ENCODE measurements around the gene ADGRD1.

The ADGRD1 gene

DNA sequence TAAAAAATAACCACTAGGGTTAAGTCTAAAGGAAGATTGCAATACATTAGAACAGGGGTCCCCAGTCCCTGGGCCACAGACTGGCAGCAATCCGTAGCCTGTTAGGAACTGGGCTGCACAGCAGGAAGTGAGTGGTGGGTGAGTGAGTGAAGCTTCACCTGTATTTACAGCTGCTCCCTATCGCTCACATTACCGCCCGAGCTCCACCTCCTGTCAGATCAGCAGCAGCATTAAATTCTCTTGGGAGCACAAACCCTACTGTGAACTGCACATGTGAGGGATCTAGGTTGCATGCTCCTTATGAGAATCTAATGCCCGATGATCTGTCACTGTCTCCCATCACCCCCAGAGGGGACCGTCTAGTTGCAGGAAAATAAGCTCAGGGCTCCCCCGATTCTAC lies 15.5 kb downstream of the ADGRD1 start:
- no peaks in the 10 kb centered on the region for H3K4me1 ChIP-seq (ENCODE audit: control insufficient read depth, insufficient read depth, low read length)
- no peak overlapping the region for H3K9ac ChIP-seq (ENCODE audit: low read depth, low read length)
- no peaks in the 10 kb centered on the region for H3K9me3 ChIP-seq (ENCODE audit: control insufficient read depth, insufficient read depth, low read length)

DNA sequence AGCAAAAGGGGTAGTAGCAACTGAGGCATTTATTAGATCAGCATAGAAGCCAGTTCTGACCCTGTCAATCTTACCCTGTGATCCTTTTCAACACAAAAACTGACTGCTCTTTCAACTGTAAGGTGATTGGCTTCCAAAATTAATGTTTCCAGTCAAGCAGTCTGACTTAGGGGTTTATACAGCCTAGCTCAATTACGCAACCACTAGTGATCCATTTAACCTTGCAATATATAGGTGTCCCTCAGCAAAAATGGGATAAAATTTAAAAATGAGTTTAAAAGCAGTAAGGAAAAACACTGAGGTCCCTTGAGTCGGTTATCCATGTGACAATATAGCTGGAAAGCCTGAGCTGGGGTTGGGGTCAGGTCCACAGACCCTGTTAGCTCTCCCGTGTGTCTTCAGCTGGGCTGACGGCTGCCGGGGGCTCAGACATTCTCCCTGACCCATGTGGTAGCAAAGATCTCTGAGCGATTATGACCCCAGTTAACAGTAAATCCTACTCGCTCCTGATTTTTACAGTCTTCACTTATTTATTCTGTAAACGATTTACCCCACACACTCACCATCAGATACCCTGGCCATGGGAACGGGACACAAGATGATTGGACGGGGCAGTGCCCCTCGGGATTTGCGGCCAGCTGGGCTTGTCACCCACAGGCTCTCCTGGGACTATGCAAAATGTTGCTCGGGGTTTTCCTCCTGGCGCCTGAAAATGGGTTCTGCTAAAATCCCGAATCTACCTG lies 16.6 kb downstream of the ADGRD1 start:
- no peaks in the 10 kb centered on the region for H3K4me1 ChIP-seq (ENCODE audit: control insufficient read depth, insufficient read depth, low read length)
- no peaks in the 10 kb centered on the region for H3K9me3 ChIP-seq (ENCODE audit: control insufficient read depth, insufficient read depth, low read length)
- no peak overlapping the region for H3K4me3 ChIP-seq (ENCODE audit: low read depth, low read length)
- H3K36me3 ChIP-seq (ENCODE audit: control insufficient read depth, insufficient read depth, low read length): no peaks in the 10 kb centered on the region
- H3K27me3 ChIP-seq (ENCODE audit: control insufficient read depth, insufficient read depth, low read length): no peaks in the 10 kb centered on the region
- no peak overlapping the region for H3K9ac ChIP-seq (ENCODE audit: low read depth, low read length)

More for the DNA sequence above, 15.5 kb downstream of the ADGRD1 start:
- no peak overlapping the region for H3K4me3 ChIP-seq (ENCODE audit: low read depth, low read length)
- H3K27me3 ChIP-seq (ENCODE audit: control insufficient read depth, insufficient read depth, low read length): no peaks in the 10 kb centered on the region
- H3K36me3 ChIP-seq (ENCODE audit: control insufficient read depth, insufficient read depth, low read length): no peaks in the 10 kb centered on the region

DNA sequence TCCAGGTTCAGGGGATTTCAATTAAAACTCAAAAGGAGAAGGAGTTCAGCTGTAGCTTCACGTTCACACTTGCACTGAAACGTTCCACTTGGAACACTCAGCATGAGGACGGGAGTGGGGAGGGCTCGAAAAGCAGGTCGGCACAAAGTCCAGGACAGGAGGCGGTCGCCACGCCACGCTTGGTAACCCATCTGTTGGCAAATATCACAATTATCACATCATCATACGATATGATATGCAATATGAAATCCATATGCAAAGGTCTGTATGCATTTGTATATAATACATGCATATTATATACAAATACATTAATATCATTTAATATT lies 17.2 kb downstream of the ADGRD1 start:
- Histone ChIP-seq H3K9ac (ENCODE audit: low read depth, low read length) (no peak overlapping the region), H3K4me1 (ENCODE audit: control insufficient read depth, insufficient read depth, low read length) (no peaks in the 10 kb centered on the region), H3K36me3 (ENCODE audit: control insufficient read depth, insufficient read depth, low read length) (no peaks in the 10 kb centered on the region), H3K9me3 (ENCODE audit: control insufficient read depth, insufficient read depth, low read length) (no peaks in the 10 kb centered on the region), H3K4me3 (ENCODE audit: low read depth, low read length) (no peak overlapping the region), H3K27me3 (ENCODE audit: control insufficient read depth, insufficient read depth, low read length) (no peaks in the 10 kb centered on the region)

DNA sequence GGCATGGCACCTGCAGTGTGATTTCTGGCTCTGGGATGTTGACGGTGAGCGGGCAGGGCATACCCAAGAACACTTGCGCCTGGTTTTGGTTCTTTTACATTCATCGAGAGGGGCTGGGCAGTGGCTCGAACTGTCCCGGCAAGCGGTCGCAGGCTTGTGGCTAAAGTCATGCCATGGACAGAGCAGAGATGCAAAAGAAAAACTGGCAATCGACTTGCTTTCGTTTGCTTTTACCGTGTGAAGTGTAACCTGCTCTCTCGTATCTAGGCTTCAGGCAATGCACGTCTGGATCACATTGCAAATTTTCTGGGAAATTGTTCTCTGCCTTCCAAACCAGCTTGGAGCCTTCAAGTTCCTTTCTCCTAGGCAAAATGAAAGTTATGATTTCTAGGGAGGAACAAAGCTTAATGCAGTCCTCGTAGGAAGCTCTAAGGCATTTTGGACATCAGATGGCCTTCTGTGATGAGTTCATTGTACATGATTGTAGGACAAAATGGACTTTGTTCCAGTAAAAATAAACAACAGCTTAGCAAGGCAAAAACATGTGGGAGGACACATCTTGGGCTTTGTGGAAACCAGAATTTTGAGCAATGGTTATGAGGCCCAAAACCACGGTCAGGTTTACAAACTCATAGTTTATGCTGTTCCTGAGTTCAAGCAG lies 18.3 kb downstream of the ADGRD1 start:
- Histone ChIP-seq H3K36me3 (ENCODE audit: control insufficient read depth, insufficient read depth, low read length) (no peaks in the 10 kb centered on the region), H3K9me3 (ENCODE audit: control insufficient read depth, insufficient read depth, low read length) (no peaks in the 10 kb centered on the region), H3K4me1 (ENCODE audit: control insufficient read depth, insufficient read depth, low read length) (no peaks in the 10 kb centered on the region), H3K9ac (ENCODE audit: low read depth, low read length) (no peak overlapping the region), H3K4me3 (ENCODE audit: low read depth, low read length) (no peak overlapping the region), H3K27me3 (ENCODE audit: control insufficient read depth, insufficient read depth, low read length) (no peaks in the 10 kb centered on the region)

DNA sequence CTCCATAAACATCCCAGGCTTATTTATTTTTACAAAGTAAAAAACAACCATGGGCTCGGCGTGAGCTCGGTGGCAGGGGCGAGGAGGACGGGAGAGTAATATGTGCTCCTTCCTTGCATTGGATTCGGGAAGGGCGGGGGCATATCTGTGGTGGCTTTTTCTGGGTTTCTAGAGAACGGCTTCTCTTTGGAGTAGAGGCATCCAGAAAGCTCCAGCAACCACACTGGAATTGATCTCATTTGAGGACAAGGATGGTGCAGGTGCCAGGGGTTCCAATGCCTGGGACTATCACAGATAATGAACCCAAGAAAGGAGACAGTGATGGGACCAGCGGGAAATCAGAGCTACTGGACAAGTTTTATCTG lies 18.9 kb downstream of the ADGRD1 start:
- Histone ChIP-seq H3K27me3 (ENCODE audit: control insufficient read depth, insufficient read depth, low read length) (no peaks in the 10 kb centered on the region), H3K4me3 (ENCODE audit: low read depth, low read length) (no peak overlapping the region), H3K9ac (ENCODE audit: low read depth, low read length) (no peak overlapping the region), H3K4me1 (ENCODE audit: control insufficient read depth, insufficient read depth, low read length) (no peaks in the 10 kb centered on the region), H3K9me3 (ENCODE audit: control insufficient read depth, insufficient read depth, low read length) (no peaks in the 10 kb centered on the region), H3K36me3 (ENCODE audit: control insufficient read depth, insufficient read depth, low read length) (no peaks in the 10 kb centered on the region)

DNA sequence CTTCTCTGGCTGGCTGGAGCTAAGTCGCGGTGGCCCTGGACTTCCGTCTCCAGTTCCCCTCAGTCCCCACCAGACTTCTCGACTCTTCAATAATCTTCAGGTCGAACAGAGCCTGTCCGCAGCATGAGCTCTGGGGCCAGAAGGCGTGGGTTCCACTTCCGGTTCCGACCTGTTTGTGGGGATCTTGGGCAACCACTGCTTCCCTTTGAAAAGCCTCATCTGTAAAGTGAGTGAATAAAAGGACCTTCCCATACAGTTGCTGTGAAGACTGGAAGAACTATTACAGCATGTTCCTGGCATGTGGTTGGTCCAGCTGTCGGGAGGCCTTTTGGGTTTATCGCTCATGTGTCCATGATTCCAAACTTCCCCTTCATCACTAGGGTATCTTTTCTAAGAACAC lies 19.4 kb downstream of the ADGRD1 start:
- Histone ChIP-seq H3K36me3 (ENCODE audit: control insufficient read depth, insufficient read depth, low read length) (no peaks in the 10 kb centered on the region), H3K9ac (ENCODE audit: low read depth, low read length) (no peak overlapping the region), H3K4me1 (ENCODE audit: control insufficient read depth, insufficient read depth, low read length) (no peaks in the 10 kb centered on the region), H3K4me3 (ENCODE audit: low read depth, low read length) (no peak overlapping the region), H3K27me3 (ENCODE audit: control insufficient read depth, insufficient read depth, low read length) (no peaks in the 10 kb centered on the region), H3K9me3 (ENCODE audit: control insufficient read depth, insufficient read depth, low read length) (no peaks in the 10 kb centered on the region)

DNA sequence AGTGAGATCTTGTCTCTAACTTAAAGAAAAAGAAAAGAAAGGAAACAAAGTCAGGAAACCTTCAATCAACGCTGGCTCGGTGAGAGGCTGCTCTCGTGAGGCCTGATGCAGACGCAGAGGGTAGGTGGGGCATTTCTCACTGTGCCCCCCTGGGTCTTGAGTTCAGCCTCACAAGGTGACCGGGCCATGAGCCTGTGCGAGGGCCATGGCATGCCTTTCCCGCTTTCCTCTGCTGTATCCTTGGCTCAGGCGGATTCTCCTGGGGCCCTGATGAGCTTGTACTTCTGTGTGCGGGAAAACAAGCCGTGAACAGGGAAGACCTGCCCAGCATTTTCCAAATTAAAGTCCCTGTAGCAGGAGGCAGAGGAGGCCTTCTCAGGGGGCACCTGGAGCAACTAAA lies 20.2 kb downstream of the ADGRD1 start:
- Histone ChIP-seq H3K36me3 (ENCODE audit: control insufficient read depth, insufficient read depth, low read length) (no peaks in the 10 kb centered on the region), H3K4me3 (ENCODE audit: low read depth, low read length) (no peak overlapping the region), H3K27me3 (ENCODE audit: control insufficient read depth, insufficient read depth, low read length) (no peaks in the 10 kb centered on the region), H3K9me3 (ENCODE audit: control insufficient read depth, insufficient read depth, low read length) (no peaks in the 10 kb centered on the region), H3K9ac (ENCODE audit: low read depth, low read length) (no peak overlapping the region), H3K4me1 (ENCODE audit: control insufficient read depth, insufficient read depth, low read length) (no peaks in the 10 kb centered on the region)

DNA sequence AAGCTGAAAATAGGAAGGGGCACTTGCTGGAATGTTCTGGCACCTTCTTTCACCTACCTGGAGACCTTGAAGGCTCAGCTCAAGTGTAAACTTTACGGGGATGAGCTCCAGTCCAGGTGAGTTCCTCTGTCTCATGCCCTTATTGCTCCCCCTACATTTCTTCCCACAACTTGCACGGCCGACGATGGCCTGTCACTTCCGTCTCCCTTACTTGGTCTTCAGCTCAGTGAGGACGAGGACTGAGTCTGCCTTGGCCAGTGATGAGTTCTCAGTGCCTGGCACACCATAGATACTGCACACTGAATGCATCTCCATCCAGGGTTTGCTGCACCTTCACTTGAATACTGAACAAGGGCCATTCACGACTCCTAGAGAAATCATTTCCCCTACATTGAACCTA lies 21.4 kb downstream of the ADGRD1 start:
- no peak overlapping the region for H3K9ac ChIP-seq (ENCODE audit: low read depth, low read length)
- H3K4me3 ChIP-seq (ENCODE audit: low read depth, low read length): no peak overlapping the region
- no peaks in the 10 kb centered on the region for H3K4me1 ChIP-seq (ENCODE audit: control insufficient read depth, insufficient read depth, low read length)
- H3K36me3 ChIP-seq (ENCODE audit: control insufficient read depth, insufficient read depth, low read length): no peaks in the 10 kb centered on the region
- H3K9me3 ChIP-seq (ENCODE audit: control insufficient read depth, insufficient read depth, low read length): no peaks in the 10 kb centered on the region
- H3K27me3 ChIP-seq (ENCODE audit: control insufficient read depth, insufficient read depth, low read length): no peaks in the 10 kb centered on the region

DNA sequence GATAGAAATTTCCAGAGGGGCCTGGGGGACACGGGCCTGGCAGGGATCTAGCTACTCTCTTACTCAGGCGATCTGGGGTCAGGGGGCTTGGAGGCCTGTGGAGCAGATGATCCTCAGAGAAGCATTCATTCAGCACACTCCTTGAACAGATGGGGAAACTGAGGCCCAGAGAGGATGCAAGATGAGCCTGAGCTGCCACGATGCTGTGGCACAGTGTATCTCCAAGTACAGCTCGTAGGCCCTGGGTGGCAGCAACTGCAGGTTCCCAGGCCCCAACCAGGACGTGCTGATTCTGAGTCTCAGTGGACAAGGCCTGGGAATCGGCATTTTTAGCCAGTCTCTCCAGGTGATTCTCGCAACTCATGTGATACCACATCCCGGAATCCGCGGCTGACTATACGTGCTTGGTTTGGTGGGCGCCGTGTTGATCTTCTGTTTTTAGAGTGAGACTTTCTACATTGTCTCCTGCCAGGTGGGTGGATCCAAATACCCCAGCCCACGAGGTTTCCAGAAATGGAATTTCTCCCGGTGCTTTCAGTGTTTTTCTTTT lies 22.5 kb downstream of the ADGRD1 start:
- Histone ChIP-seq H3K36me3 (ENCODE audit: control insufficient read depth, insufficient read depth, low read length) (no peaks in the 10 kb centered on the region), H3K27me3 (ENCODE audit: control insufficient read depth, insufficient read depth, low read length) (no peaks in the 10 kb centered on the region), H3K9me3 (ENCODE audit: control insufficient read depth, insufficient read depth, low read length) (no peaks in the 10 kb centered on the region), H3K4me1 (ENCODE audit: control insufficient read depth, insufficient read depth, low read length) (no peaks in the 10 kb centered on the region), H3K9ac (ENCODE audit: low read depth, low read length) (no peak overlapping the region), H3K4me3 (ENCODE audit: low read depth, low read length) (no peak overlapping the region)

DNA sequence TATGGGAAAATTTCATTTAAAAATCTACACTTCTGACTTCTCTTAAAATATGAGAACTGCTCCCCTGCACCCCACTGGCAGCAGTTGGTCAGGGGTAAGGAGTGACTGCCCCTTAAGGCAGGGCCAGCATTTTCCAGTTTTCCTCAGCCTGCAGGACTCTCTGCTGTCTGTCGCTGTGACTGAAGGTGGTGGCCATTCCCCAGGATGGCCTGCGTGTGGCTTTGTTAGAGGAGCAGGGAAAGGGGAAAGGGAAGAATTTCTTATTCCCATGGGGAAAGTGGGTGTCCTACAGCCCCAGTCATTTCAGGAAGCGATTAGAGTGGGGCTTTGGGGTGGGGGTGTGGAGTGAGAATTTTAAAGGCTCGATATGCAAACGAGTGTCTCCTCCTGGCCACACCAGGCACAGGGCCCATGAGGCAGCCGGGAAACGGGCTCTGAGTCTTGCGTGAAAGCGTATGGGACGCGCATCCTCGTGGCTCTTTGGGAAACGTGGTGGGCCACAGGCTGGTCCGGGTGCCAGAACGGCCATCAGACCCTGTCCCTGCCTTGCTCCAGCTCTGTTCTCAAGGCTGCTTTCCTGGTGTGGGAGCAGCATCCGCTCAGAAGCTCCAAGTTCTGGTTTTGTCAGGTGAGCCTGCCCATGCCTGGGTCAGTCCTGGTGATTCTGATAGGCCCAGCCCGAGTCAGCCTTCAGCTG lies 23.5 kb downstream of the ADGRD1 start:
- H3K4me3 ChIP-seq (ENCODE audit: low read depth, low read length): no peak overlapping the region
- no peaks in the 10 kb centered on the region for H3K27me3 ChIP-seq (ENCODE audit: control insufficient read depth, insufficient read depth, low read length)
- H3K4me1 ChIP-seq (ENCODE audit: control insufficient read depth, insufficient read depth, low read length): no peaks in the 10 kb centered on the region
- H3K9ac ChIP-seq (ENCODE audit: low read depth, low read length): no peak overlapping the region
- no peaks in the 10 kb centered on the region for H3K36me3 ChIP-seq (ENCODE audit: control insufficient read depth, insufficient read depth, low read length)
- H3K9me3 ChIP-seq (ENCODE audit: control insufficient read depth, insufficient read depth, low read length): no peaks in the 10 kb centered on the region

DNA sequence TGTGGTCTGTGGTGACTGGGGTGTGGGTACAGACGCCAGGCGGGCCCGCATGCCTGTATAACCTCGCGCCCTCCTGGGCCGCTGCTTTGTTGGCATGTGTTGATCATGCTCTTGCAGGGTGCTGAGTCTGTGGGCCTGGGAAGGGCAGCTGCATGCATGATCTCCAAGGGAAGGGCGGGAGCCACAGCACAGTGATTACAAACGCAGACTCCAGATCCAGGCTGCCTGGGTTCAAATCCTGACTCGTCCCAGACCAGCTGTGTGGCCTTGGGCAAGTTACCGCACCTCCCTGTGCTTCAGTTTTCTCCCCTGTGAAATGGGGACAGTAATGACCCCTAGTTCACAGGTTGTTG lies 24.0 kb downstream of the ADGRD1 start:
- no peaks in the 10 kb centered on the region for H3K4me1 ChIP-seq (ENCODE audit: control insufficient read depth, insufficient read depth, low read length)
- H3K9me3 ChIP-seq (ENCODE audit: control insufficient read depth, insufficient read depth, low read length): no peaks in the 10 kb centered on the region
- H3K36me3 ChIP-seq (ENCODE audit: control insufficient read depth, insufficient read depth, low read length): no peaks in the 10 kb centered on the region
- H3K4me3 ChIP-seq (ENCODE audit: low read depth, low read length): no peak overlapping the region
- no peak overlapping the region for H3K9ac ChIP-seq (ENCODE audit: low read depth, low read length)
- H3K27me3 ChIP-seq (ENCODE audit: control insufficient read depth, insufficient read depth, low read length): no peaks in the 10 kb centered on the region

DNA sequence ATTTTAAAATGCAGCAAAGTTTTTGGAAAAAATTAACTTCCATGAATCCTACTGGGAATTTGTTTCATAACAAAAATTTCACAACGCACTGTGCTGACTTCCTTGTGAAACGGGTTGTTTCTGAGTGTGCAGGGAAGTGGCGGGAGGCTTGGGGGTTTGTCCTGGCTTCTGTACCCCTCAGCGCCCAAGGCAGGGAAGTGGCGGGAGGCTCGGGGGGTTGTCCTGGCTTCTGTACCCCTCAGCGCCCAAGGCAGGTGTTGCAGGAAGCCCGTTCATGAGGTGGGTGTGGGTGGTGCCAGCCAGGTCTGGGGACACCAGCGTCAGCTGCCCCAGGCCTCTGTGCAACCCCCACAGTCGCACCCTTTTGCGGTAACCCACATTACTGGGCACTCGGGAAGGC lies 25.1 kb downstream of the ADGRD1 start:
- no peaks in the 10 kb centered on the region for H3K4me1 ChIP-seq (ENCODE audit: control insufficient read depth, insufficient read depth, low read length)

More for the DNA sequence above, 25.1 kb downstream of the ADGRD1 start:
- no peak overlapping the region for H3K4me3 ChIP-seq (ENCODE audit: low read depth, low read length)
- no peak overlapping the region for H3K9ac ChIP-seq (ENCODE audit: low read depth, low read length)
- H3K36me3 ChIP-seq (ENCODE audit: control insufficient read depth, insufficient read depth, low read length): no peaks in the 10 kb centered on the region
- H3K27me3 ChIP-seq (ENCODE audit: control insufficient read depth, insufficient read depth, low read length): no peaks in the 10 kb centered on the region
- no peaks in the 10 kb centered on the region for H3K9me3 ChIP-seq (ENCODE audit: control insufficient read depth, insufficient read depth, low read length)
